HEK293 (cell line): Measurements from ENCODE around the gene NHS.

Experiments used
- CTCF ChIA-PET: fragments of 350-600 bp; formaldehyde crosslinking; extraction: SDS; loops from one replicate; lab custom pipeline; 2021; ENCODE audit warnings: antibody characterized with exemption; lab: Yijun Ruan, JAX
- POLR2A ChIA-PET: fragments of 300-600 bp; formaldehyde crosslinking; extraction: SDS; loops from one replicate; lab custom pipeline; 2020; ENCODE audit warnings: antibody characterized with exemption, inconsistent platforms; lab: Yijun Ruan, JAX
- H3K27ac ChIP-seq: fragments of 200-500 bp; sonication (Bioruptor generic); 2 replicates; pipeline ENCODE4 v1.5.1; 2014; ENCODE audit warnings: low read depth, low read length, control low read depth, inconsistent platforms; ENCODE audit errors: extremely low read depth
- H3K36me3 ChIP-seq, 2 experiments: fragments of 200-500 bp in 1 of 2; sonication (Bioruptor generic) in 1 of 2; 1 replicate in 1 of 2; 2 replicates in 1 of 2; pipeline ENCODE4 v1.5.1; 2014 to 2017; ENCODE audit warnings: inconsistent platforms in 2 of 2, low read length in 2 of 2; ENCODE audit not compliant: control insufficient read depth in 2 of 2, insufficient read depth in 1 of 2
- H3K4me1 ChIP-seq: fragments of 200-500 bp; sonication (Bioruptor generic); 2 replicates; pipeline ENCODE4 v1.5.1; 2014; ENCODE audit warnings: mild to moderate bottlenecking, low read length, inconsistent platforms; ENCODE audit not compliant: control insufficient read depth, insufficient read depth
- H3K4me3 ChIP-seq: 2 replicates; pipeline ENCODE4 v1.5.1; 2011; ENCODE audit warnings: low read depth, mild to moderate bottlenecking, control low read depth, low read length, moderate library complexity
- H3K9me3 ChIP-seq: fragments of 200-500 bp; sonication (Bioruptor generic); 2 replicates; pipeline ENCODE4 v1.5.1; 2014; ENCODE audit warnings: low read depth, low read length, inconsistent platforms; ENCODE audit not compliant: control insufficient read depth, insufficient read depth
- EGR2 ChIP-seq: fragments of 450-650 bp; formaldehyde crosslinking; IDR thresholded peaks from 2 replicates; pipeline ENCODE4 v1.5.1; 2016; ENCODE audit warnings: low read depth, missing biosample characterization, missing genetic modification characterization
- GLI2 ChIP-seq: fragments of 450-650 bp; formaldehyde crosslinking; IDR thresholded peaks from 2 replicates; pipeline ENCODE4; 2017; ENCODE audit warnings: missing biosample characterization, missing genetic modification characterization, low read depth, borderline replicate concordance
- HOXD13 ChIP-seq: sonication (generic); formaldehyde crosslinking; IDR thresholded peaks from 2 replicates; pipeline ENCODE4 v1.8.0; 2022; ENCODE audit warnings: missing genetic modification reagents, borderline replicate concordance
- KLF16 ChIP-seq: fragments of 450-650 bp; formaldehyde crosslinking; IDR thresholded peaks from 2 replicates; pipeline ENCODE4 v1.5.1; 2017; ENCODE audit warnings: missing biosample characterization, missing genetic modification characterization
- TRIM28 ChIP-seq: IDR thresholded peaks from 2 replicates; pipeline ENCODE4 v1.6.1; 2011; ENCODE audit warnings: low read length, control low read depth, borderline replicate concordance
- ZNF133 ChIP-seq: fragments of 450-650 bp; formaldehyde crosslinking; IDR thresholded peaks from 2 replicates; pipeline ENCODE4 v1.5.1; 2016; ENCODE audit warnings: missing biosample characterization, missing genetic modification characterization
- ZNF157 ChIP-seq: fragments of 450-650 bp; formaldehyde crosslinking; IDR thresholded peaks from 2 replicates; pipeline ENCODE4 v1.5.1; 2016; ENCODE audit warnings: missing biosample characterization, missing genetic modification characterization
- ZNF292 ChIP-seq: fragments of 450-650 bp; formaldehyde crosslinking; IDR thresholded peaks from 2 replicates; pipeline ENCODE4 v1.5.1; 2016; ENCODE audit warnings: low read depth, missing biosample characterization, missing genetic modification characterization, borderline replicate concordance
- ZNF324 ChIP-seq: fragments of 450-650 bp; formaldehyde crosslinking; IDR thresholded peaks from 2 replicates; pipeline ENCODE4 v1.5.1; 2016; ENCODE audit warnings: missing biosample characterization, missing genetic modification characterization
- ZNF354C ChIP-seq: fragments of 450-650 bp; formaldehyde crosslinking; IDR thresholded peaks from 2 replicates; pipeline ENCODE4 v1.5.1; 2016; ENCODE audit warnings: missing biosample characterization, missing genetic modification characterization, low read depth, borderline replicate concordance
- ZNF488 ChIP-seq: fragments of 450-650 bp; formaldehyde crosslinking; IDR thresholded peaks from 2 replicates; pipeline ENCODE4 v1.5.1; 2016; ENCODE audit warnings: missing biosample characterization, missing genetic modification characterization
- ZNF621 ChIP-seq: fragments of 450-650 bp; formaldehyde crosslinking; IDR thresholded peaks from 2 replicates; pipeline ENCODE4 v1.5.1; 2017; ENCODE audit warnings: missing biosample characterization, missing genetic modification characterization
- ZNF629 ChIP-seq: fragments of 450-650 bp; formaldehyde crosslinking; IDR thresholded peaks from 2 replicates; pipeline ENCODE4 v1.5.1; 2017; ENCODE audit warnings: missing biosample characterization, missing genetic modification characterization
- ZNF639 ChIP-seq: fragments of 450-650 bp; formaldehyde crosslinking; IDR thresholded peaks from 2 replicates; pipeline ENCODE4 v1.5.1; 2016; ENCODE audit warnings: missing biosample characterization, missing genetic modification characterization
- ZNF677 ChIP-seq: fragments of 450-650 bp; IDR thresholded peaks from 2 replicates; pipeline ENCODE4 v1.5.0; 2018; ENCODE audit warnings: missing biosample characterization, mild to moderate bottlenecking, missing genetic modification characterization, moderate library complexity
- ZSCAN16 ChIP-seq: fragments of 450-650 bp; formaldehyde crosslinking; IDR thresholded peaks from 2 replicates; pipeline ENCODE4 v1.5.1; 2016; ENCODE audit warnings: missing biosample characterization, missing genetic modification characterization
- TF ChIP-seq, protein P1 (sequence below): fragments of 450-650 bp; formaldehyde crosslinking; IDR thresholded peaks from 2 replicates; pipeline ENCODE4 v1.5.1; 2016; ENCODE audit warnings: missing biosample characterization, missing genetic modification characterization, borderline replicate concordance
- TF ChIP-seq, protein P2 (sequence below): fragments of 450-650 bp; formaldehyde crosslinking; IDR thresholded peaks from 2 replicates; pipeline ENCODE4 v1.5.1; 2016; ENCODE audit warnings: missing biosample characterization, missing genetic modification characterization
- TF ChIP-seq, protein P3 (sequence below): fragments of 450-650 bp; formaldehyde crosslinking; IDR thresholded peaks from 2 replicates; pipeline ENCODE4 v1.5.1; 2016; ENCODE audit warnings: missing biosample characterization, missing genetic modification characterization, borderline replicate concordance

The NHS gene

DNA sequence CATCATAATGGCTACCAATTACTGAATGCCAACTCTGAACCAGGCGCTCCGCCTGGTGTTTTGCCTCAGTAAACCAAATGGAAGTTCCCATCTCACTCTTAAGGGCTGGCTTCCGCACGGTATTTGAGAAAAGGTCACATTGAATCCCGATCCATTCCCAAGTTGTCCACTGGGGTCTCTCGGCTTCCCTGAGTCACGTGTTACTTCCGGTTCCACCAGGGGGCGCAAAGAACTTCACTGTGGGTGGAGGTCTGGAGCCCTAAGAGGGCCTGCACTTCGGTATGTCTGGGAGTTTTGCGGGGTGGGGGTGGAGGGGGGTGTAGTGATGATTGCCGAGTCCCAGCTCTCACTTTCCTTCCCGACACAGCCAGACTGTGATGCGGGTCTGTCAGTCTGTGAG lies 13.4 kb upstream of the NHS start:
- POLR2A ChIA-PET, result no interaction called here
- Histone ChIP-seq H3K4me1 (no peaks in the 10 kb centered on the region), H3K4me3 (no peak overlapping the region), H3K36me3 (no peaks in the 10 kb centered on the region), H3K27ac (no peak overlapping the region), H3K9me3 (no peaks in the 10 kb centered on the region)
- CTCF ChIA-PET, result interaction anchor here (0.6 to 2.1 kb wide), 9 partner anchors 8 to 230 kb away, joined by 3 to 10 read pairs (median 4); no protein-coding TSS in a partner anchor
- TF ChIP-seq ZNF629 (no peak), TRIM28 (no peak), ZNF157 (no peak), ZNF677 (tag by site-specific recombination) (no peak), ZSCAN16 (tag by site-specific recombination) (no peak), ZNF639 (no peak), ZNF354C (tag by site-specific recombination) (no peak), KLF16 (tag by site-specific recombination) (no peak), ZNF133 (no peak), ZNF324 (tag by site-specific recombination) (no peak), EGR2 (no peak), ZNF621 (tag by site-specific recombination) (no peak), ZNF488 (no peak), ZNF292 (tag by site-specific recombination) (no peak), HOXD13 (CRISPR knock-in tag) (no peak), GLI2 (tag by site-specific recombination) (no peak)
- TF ChIP-seq, protein P1, sequence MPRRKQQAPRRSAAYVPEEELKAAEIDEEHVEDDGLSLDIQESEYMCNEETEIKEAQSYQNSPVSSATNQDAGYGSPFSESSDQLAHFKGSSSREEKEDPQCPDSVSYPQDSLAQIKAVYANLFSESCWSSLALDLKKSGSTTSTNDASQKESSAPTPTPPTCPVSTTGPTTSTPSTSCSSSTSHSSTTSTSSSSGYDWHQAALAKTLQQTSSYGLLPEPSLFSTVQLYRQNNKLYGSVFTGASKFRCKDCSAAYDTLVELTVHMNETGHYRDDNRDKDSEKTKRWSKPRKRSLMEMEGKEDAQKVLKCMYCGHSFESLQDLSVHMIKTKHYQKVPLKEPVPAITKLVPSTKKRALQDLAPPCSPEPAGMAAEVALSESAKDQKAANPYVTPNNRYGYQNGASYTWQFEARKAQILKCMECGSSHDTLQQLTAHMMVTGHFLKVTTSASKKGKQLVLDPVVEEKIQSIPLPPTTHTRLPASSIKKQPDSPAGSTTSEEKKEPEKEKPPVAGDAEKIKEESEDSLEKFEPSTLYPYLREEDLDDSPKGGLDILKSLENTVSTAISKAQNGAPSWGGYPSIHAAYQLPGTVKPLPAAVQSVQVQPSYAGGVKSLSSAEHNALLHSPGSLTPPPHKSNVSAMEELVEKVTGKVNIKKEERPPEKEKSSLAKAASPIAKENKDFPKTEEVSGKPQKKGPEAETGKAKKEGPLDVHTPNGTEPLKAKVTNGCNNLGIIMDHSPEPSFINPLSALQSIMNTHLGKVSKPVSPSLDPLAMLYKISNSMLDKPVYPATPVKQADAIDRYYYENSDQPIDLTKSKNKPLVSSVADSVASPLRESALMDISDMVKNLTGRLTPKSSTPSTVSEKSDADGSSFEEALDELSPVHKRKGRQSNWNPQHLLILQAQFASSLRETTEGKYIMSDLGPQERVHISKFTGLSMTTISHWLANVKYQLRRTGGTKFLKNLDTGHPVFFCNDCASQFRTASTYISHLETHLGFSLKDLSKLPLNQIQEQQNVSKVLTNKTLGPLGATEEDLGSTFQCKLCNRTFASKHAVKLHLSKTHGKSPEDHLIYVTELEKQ, result no peak
- TF ChIP-seq, protein P2, sequence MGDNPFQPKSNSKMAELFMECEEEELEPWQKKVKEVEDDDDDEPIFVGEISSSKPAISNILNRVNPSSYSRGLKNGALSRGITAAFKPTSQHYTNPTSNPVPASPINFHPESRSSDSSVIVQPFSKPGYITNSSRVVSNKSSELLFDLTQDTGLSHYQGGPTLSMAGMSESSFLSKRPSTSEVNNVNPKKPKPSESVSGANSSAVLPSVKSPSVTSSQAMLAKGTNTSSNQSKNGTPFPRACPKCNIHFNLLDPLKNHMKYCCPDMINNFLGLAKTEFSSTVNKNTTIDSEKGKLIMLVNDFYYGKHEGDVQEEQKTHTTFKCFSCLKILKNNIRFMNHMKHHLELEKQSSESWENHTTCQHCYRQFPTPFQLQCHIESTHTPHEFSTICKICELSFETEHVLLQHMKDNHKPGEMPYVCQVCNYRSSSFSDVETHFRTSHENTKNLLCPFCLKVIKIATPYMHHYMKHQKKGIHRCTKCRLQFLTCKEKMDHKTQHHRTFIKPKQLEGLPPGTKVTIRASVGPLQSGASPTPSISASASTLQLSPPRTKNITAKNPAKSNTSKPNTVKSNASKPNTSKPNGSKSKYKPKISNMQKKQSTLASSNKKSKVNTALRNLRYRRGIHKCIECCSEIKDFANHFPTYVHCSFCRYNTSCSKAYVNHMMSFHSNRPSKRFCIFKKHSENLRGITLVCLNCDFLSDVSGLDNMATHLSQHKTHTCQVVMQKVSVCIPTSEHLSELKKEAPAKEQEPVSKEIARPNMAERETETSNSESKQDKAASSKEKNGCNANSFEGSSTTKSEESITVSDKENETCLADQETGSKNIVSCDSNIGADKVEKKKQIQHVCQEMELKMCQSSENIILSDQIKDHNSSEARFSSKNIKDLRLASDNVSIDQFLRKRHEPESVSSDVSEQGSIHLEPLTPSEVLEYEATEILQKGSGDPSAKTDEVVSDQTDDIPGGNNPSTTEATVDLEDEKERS, result no peak
- TF ChIP-seq, protein P3, sequence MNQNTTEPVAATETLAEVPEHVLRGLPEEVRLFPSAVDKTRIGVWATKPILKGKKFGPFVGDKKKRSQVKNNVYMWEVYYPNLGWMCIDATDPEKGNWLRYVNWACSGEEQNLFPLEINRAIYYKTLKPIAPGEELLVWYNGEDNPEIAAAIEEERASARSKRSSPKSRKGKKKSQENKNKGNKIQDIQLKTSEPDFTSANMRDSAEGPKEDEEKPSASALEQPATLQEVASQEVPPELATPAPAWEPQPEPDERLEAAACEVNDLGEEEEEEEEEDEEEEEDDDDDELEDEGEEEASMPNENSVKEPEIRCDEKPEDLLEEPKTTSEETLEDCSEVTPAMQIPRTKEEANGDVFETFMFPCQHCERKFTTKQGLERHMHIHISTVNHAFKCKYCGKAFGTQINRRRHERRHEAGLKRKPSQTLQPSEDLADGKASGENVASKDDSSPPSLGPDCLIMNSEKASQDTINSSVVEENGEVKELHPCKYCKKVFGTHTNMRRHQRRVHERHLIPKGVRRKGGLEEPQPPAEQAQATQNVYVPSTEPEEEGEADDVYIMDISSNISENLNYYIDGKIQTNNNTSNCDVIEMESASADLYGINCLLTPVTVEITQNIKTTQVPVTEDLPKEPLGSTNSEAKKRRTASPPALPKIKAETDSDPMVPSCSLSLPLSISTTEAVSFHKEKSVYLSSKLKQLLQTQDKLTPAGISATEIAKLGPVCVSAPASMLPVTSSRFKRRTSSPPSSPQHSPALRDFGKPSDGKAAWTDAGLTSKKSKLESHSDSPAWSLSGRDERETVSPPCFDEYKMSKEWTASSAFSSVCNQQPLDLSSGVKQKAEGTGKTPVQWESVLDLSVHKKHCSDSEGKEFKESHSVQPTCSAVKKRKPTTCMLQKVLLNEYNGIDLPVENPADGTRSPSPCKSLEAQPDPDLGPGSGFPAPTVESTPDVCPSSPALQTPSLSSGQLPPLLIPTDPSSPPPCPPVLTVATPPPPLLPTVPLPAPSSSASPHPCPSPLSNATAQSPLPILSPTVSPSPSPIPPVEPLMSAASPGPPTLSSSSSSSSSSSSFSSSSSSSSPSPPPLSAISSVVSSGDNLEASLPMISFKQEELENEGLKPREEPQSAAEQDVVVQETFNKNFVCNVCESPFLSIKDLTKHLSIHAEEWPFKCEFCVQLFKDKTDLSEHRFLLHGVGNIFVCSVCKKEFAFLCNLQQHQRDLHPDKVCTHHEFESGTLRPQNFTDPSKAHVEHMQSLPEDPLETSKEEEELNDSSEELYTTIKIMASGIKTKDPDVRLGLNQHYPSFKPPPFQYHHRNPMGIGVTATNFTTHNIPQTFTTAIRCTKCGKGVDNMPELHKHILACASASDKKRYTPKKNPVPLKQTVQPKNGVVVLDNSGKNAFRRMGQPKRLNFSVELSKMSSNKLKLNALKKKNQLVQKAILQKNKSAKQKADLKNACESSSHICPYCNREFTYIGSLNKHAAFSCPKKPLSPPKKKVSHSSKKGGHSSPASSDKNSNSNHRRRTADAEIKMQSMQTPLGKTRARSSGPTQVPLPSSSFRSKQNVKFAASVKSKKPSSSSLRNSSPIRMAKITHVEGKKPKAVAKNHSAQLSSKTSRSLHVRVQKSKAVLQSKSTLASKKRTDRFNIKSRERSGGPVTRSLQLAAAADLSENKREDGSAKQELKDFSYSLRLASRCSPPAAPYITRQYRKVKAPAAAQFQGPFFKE (tag by site-specific recombination), result no peak
